ENCODE data around the gene S1PR4.
A peak's percentile ranks its signal among the peaks of the same experiment; 100 is the strongest.

Gene S1PR4

GRCh38 chr19:3178377-3178972 lies at the start of gene S1PR4:
Gene S1PR4, plus strand, starts transcription at chr19:3178769. Its CDS starts 24 bp downstream, at chr19:3178793.
- no peak for DNase-seq (ENCODE audit: low read depth)

- no peak for DNase-seq (ENCODE audit: low read depth)
Observed at GRCh38 chr19:3129112-3129511, 49.5 kb upstream of the S1PR4 start.

- no peak for DNase-seq (ENCODE audit: low read depth)
Observed at GRCh38 chr19:3131168-3131567, 47.4 kb upstream of the S1PR4 start.

- DNase-seq (ENCODE audit: low read depth): peak; percentile 88
Observed at GRCh38 chr19:3132971-3133792, 45.4 kb upstream of the S1PR4 start.

GRCh38 chr19:3133793-3134116 lies 44.8 kb upstream of the S1PR4 start:
- DNase-seq (ENCODE audit: low read depth): no peak

- peak; percentile 57 for DNase-seq (ENCODE audit: low read depth)
Observed at GRCh38 chr19:3135961-3136683, 42.4 kb upstream of the S1PR4 start, which contains the start of gene GNA15. Gene GNA15, plus strand, starts transcription at chr19:3136033. Its CDS starts 418 bp downstream, at chr19:3136451.

GRCh38 chr19:3136684-3137055 lies 41.9 kb upstream of the S1PR4 start:
- DNase-seq (ENCODE audit: low read depth): no peak

- DNase-seq (ENCODE audit: low read depth): no peak
Observed at GRCh38 chr19:3137119-3137518, 41.5 kb upstream of the S1PR4 start.

- no peak for DNase-seq (ENCODE audit: low read depth)
Observed at GRCh38 chr19:3138268-3138667, 40.3 kb upstream of the S1PR4 start.

GRCh38 chr19:3140667-3141038 lies 37.9 kb upstream of the S1PR4 start:
- no peak for DNase-seq (ENCODE audit: low read depth)

- DNase-seq (ENCODE audit: low read depth): no peak
Observed at GRCh38 chr19:3142292-3142670, 36.3 kb upstream of the S1PR4 start.

GRCh38 chr19:3142781-3143337 lies 35.7 kb upstream of the S1PR4 start:
- DNase-seq (ENCODE audit: low read depth): no peak

GRCh38 chr19:3145909-3146676 lies 32.5 kb upstream of the S1PR4 start:
- DNase-seq (ENCODE audit: low read depth): no peak

- no peak for DNase-seq (ENCODE audit: low read depth)
Observed at GRCh38 chr19:3146677-3147100, 31.9 kb upstream of the S1PR4 start.

- no peak for DNase-seq (ENCODE audit: low read depth)
Observed at GRCh38 chr19:3148503-3148902, 30.1 kb upstream of the S1PR4 start.

- no peak for DNase-seq (ENCODE audit: low read depth)
Observed at GRCh38 chr19:3149089-3149488, 29.5 kb upstream of the S1PR4 start.

- no peak for DNase-seq (ENCODE audit: low read depth)
Observed at GRCh38 chr19:3149526-3150505, 28.8 kb upstream of the S1PR4 start.

- no peak for DNase-seq (ENCODE audit: low read depth)
Observed at GRCh38 chr19:3150739-3151329, 27.7 kb upstream of the S1PR4 start.

- DNase-seq (ENCODE audit: low read depth): no peak
Observed at GRCh38 chr19:3151563-3152418, 26.8 kb upstream of the S1PR4 start.

GRCh38 chr19:3152419-3152780 lies 26.2 kb upstream of the S1PR4 start:
- no peak for DNase-seq (ENCODE audit: low read depth)

Measured in CMK (cell line).